ENCODE results near the gene BMAL1. TPM values are rescaled to one million over a fixed set of nuclear protein-coding genes. Genes with fewer than 3 reads are reported as not detected.
"Not testable (repeated sequence)": the region's sequence is repeated elsewhere in the genome, so short reads cannot be mapped to it uniquely, and the experiment has no call there.

BMAL1 gene
- total RNA-seq, 2 donors from 2014 or later = 19.9 to 26.9 TPM

GRCh38 chr11:13388741-13389140 lies 111.2 kb downstream of the BMAL1 start:
- DNase-seq (no peak), ATAC-seq (no peak)
- intact Hi-C loops (cut with DNase I, micrococcal nuclease) = no loop called here

GRCh38 chr11:13391217-13391616 lies 113.6 kb downstream of the BMAL1 start:
- intact Hi-C loops (cut with DNase I, micrococcal nuclease) = no loop called here
- DNase-seq (no peak), ATAC-seq (peak; percentile 78)

- intact Hi-C loops (cut with DNase I, micrococcal nuclease); ATAC-seq; DNase-seq: not testable (repeated sequence)
Observed at GRCh38 chr11:13398335-13398734, 120.7 kb downstream of the BMAL1 start.

GRCh38 chr11:13405220-13405619 lies 127.6 kb downstream of the BMAL1 start:
- DNase-seq (peak; percentile 44 to 59), ATAC-seq (peak; percentile 94)
- intact Hi-C loops (cut with DNase I, micrococcal nuclease) = no loop called here

- intact Hi-C loops (cut with DNase I, micrococcal nuclease) = no loop called here
- no peak for DNase-seq
- no peak for ATAC-seq
Observed at GRCh38 chr11:13415201-13415600, 137.6 kb downstream of the BMAL1 start.

GRCh38 chr11:13421561-13421960 lies 144.0 kb downstream of the BMAL1 start:
- intact Hi-C loops (cut with DNase I, micrococcal nuclease) = no loop called here
- DNase-seq = no peak
- ATAC-seq = no peak

- ATAC-seq = no peak
- intact Hi-C loops (cut with DNase I, micrococcal nuclease) = no loop called here
- no peak for DNase-seq
Observed at GRCh38 chr11:13423372-13423771, 145.8 kb downstream of the BMAL1 start.

- ATAC-seq = no peak
- intact Hi-C loops (cut with DNase I, micrococcal nuclease) = no loop called here
- DNase-seq = no peak
Observed at GRCh38 chr11:13427440-13427839, 149.8 kb downstream of the BMAL1 start.

GRCh38 chr11:13429288-13429687 lies 151.7 kb downstream of the BMAL1 start:
- intact Hi-C loops (cut with DNase I, micrococcal nuclease) = no loop called here
- ATAC-seq = no peak
- DNase-seq = no peak

GRCh38 chr11:13429836-13430235 lies 152.2 kb downstream of the BMAL1 start:
- ATAC-seq = no peak
- intact Hi-C loops (cut with DNase I, micrococcal nuclease) = no loop called here
- DNase-seq = no peak

- DNase-seq (no peak), ATAC-seq (no peak)
- intact Hi-C loops (cut with DNase I, micrococcal nuclease) = no loop called here
Observed at GRCh38 chr11:13433437-13433836, 155.8 kb downstream of the BMAL1 start.

- DNase-seq = no peak
- peak; percentile 62 for ATAC-seq
- intact Hi-C loops (cut with DNase I, micrococcal nuclease) = no loop called here
Observed at GRCh38 chr11:13434247-13435205, 156.9 kb downstream of the BMAL1 start.

- ATAC-seq; intact Hi-C loops (cut with DNase I, micrococcal nuclease); DNase-seq: not testable (repeated sequence)
Observed at GRCh38 chr11:13436836-13437235, 159.2 kb downstream of the BMAL1 start.

Other genes with a start within 250 kb of the BMAL1 start
- gene BTBD10, start 185.4 kb downstream of the BMAL1 start, total RNA-seq = 10 to 100 TPM; 30.3 to 33.9 TPM
- gene PTH, start 218.2 kb downstream of the BMAL1 start, total RNA-seq = not detected

Data from left colon (tissue), 2 donors.